Urothelium cell line (cell line): ENCODE measurements around the gene CERS5.

Source experiments
- DNase-seq: peaks from one replicate; pipeline ENCODE4 v3.0.0; 2011; ENCODE audit warnings: low spot score, mixed read lengths
- FAIRE-seq: peaks from 2 replicates; lab custom pipeline; 2011; peaks lifted over from hg19 to GRCh38; lab: Jason Lieb, UNC

Gene CERS5

DNA sequence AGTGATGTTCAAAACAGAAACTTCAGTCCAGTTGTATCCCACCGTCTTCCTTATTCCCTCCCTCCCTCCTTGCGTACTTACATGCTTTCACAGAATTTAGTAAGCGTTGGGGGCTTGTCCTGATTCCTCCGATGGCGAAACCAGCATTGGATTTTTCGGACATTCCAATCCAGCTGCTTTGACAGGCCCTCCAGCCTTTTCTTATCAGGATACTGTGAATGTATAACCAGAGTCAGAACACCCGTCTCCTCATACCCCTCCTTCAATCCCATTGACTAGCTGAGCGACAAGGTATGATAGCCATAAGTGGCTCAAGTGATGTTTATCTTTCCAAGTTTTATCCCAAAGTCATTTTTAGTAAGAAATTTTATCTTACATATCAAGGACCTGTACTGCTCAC lies 24.2 kb downstream of the CERS5 start:
- no peak for DNase-seq
- no peak for FAIRE-seq

DNA sequence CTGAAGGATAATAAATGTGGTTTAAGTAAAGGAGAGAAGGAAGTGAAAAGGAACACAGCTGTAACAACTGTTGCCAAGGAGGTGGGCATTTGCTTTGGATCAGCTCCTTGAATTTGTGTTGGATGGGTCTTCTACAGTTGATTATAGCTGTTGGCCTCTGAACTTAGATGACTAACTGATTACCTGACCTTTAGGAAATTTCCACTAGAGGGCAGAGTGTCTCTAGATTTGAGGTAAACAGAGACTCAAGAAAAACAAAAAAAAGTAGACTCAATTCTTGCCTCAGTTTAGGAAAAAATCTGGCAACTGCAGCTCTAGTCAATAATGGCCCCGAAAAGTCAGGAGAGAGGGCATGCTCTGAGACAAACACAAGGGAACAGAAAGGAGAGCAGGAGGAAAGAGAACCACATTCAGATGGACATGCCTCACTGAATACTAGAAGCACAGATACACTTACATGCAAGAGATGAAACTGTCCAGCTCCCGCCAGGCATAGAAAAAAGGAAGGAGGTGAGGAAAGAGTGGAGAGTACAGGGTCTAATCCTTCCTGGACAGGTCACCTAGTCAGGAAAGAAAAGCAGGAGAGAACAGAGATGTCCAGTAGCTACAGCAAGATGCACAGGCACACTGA lies 34.5 kb downstream of the CERS5 start:
- no peak for FAIRE-seq
- peak; percentile 40 for DNase-seq

- FAIRE-seq (no peak), DNase-seq (no peak)
Measured at GRCh38 chr12:50129290-50129689, 37.9 kb downstream of the CERS5 start.

GRCh38 chr12:50127546-50127945 lies 39.6 kb downstream of the CERS5 start:
- DNase-seq (no peak), FAIRE-seq (no peak)

- FAIRE-seq = no peak
Measured at GRCh38 chr12:50123203-50123602, 44.0 kb downstream of the CERS5 start.

GRCh38 chr12:50121641-50122040 lies 45.5 kb downstream of the CERS5 start:
- DNase-seq (no peak), FAIRE-seq (no peak)

More at GRCh38 chr12:50123203-50123602, 44.0 kb downstream of the CERS5 start:
- DNase-seq = no peak

GRCh38 chr12:50120953-50121352 lies 46.2 kb downstream of the CERS5 start:
- DNase-seq = no peak
- no peak for FAIRE-seq

DNA sequence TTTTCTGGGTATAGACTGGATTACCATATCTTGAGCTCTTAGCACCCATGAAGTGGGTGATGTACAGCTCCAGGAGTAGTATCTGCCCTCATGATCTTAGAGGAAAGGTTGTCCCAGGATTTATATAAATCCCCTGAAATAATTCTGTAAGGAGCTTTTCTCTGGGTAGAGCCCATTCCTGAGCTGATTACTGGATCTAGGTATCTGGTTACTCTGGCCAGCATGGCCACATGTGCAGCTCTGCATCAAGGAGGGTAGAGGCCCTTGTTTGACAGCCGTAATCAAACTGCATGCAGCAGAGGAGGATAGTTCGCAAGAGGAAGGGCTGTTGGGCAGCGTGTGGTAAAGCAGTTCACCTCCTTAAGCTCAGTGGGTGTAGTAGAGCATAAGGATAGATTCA lies 46.6 kb downstream of the CERS5 start:
- FAIRE-seq (no peak), DNase-seq (no peak)

- no peak for FAIRE-seq
Measured at GRCh38 chr12:50119387-50119786, 47.8 kb downstream of the CERS5 start.

GRCh38 chr12:50117057-50117622 lies 50.0 kb downstream of the CERS5 start:
- no peak for DNase-seq

More at GRCh38 chr12:50119387-50119786, 47.8 kb downstream of the CERS5 start:
- DNase-seq = no peak

GRCh38 chr12:50112456-50113218 lies 54.5 kb downstream of the CERS5 start:
- peak; percentile 38 for DNase-seq
- no peak for FAIRE-seq

More at GRCh38 chr12:50117057-50117622, 50.0 kb downstream of the CERS5 start:
- FAIRE-seq = no peak

- DNase-seq (peak; percentile 98), FAIRE-seq (peak; percentile 35)
Measured at GRCh38 chr12:50111693-50112455, 55.3 kb downstream of the CERS5 start, which contains the start of gene COX14. Gene COX14, plus strand, starts transcription at chr12:50112236. Its CDS starts 7,808 bp downstream, at chr12:50120044.

- no peak for FAIRE-seq
- DNase-seq = no peak
Measured at GRCh38 chr12:50111395-50111692, 55.8 kb downstream of the CERS5 start.

DNA sequence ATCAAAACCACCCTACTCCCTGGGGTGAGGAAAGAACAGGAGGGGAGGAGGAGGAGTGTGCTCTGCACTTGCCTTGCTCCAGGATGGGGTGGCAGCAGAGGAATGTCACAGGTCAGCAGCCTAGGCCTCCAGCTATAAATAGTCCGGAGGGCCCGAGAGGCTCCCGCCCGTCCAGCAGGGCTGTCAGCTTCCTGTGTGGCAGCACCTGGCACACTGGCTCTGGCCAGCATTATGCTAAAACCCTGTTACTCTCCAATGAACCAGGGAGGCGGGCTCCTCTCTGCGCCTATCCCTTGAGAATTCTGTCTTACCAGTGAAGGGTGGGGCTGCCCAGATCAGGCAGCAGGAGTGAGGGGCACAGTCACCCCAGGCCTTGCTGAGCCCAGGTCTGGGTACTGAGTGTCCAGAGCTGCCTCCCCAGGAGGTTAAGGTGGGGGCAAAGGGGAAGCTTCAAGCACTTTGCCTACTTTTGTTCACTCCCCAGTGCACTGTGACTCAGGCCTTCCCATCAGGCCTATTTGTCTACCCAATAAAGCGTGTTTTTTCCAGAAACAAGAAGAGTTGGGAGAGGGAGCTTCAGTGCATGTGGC lies 56.3 kb downstream of the CERS5 start:
- DNase-seq (peak; percentile 46), FAIRE-seq (no peak)

GRCh38 chr12:50110127-50110761 lies 56.9 kb downstream of the CERS5 start:
- FAIRE-seq (no peak), DNase-seq (no peak)

GRCh38 chr12:50109319-50109718 lies 57.9 kb downstream of the CERS5 start:
- FAIRE-seq (no peak), DNase-seq (no peak)

GRCh38 chr12:50107416-50108268 lies 59.5 kb downstream of the CERS5 start:
- FAIRE-seq = no peak
- DNase-seq = no peak

GRCh38 chr12:50106907-50107306 lies 60.3 kb downstream of the CERS5 start:
- DNase-seq = no peak
- no peak for FAIRE-seq

DNA sequence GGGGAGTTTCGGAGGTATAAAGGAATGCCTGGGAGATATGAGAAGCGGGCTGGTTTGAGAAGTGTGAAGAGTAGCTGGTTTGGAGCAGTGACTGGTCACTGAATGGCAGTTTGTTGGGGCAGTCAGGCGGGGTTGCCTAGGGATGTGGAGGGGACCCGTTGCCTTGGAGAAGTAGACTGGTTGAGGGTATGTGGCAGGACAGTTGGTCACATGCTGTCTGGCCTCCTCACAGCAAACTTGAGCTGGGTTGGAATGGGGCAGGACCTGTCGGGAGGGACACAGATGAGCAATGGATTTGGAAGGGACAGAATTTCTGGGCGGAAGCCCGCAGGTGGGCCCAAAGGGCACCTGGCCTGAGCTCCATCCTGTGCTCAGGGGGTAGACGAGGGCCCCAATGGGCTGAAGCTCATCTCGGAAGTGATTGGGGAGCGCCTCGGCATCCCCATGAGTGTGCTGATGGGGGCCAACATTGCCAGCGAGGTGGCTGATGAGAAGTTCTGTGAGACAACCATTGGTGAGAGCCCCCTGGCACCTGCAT lies 61.2 kb downstream of the CERS5 start:
- DNase-seq (no peak), FAIRE-seq (no peak)
